WTC11 (cell line): ENCODE results near the gene ATG101. TPM values are rescaled to one million over a fixed set of nuclear protein-coding genes. Genes with fewer than 3 reads are reported as not detected.

Source experiments
- ATAC-seq: fragments of 200-7000 bp; cut with Tn5 transposase; 2 replicates; pipeline ENCODE4 v1.10.0; 2021; ENCODE audit warnings: mild to moderate bottlenecking, moderate library complexity
- CTCF ChIA-PET: fragments of 300-600 bp; sonication (Branson Sonifier 250); formaldehyde crosslinking; loops from one replicate; lab custom pipeline; 2021; ENCODE audit warnings: antibody characterized with exemption; lab: Charles Lee
- POLR2A ChIA-PET: fragments of 350-600 bp; sonication (Branson Sonifier 250); formaldehyde crosslinking; loops from one replicate; lab custom pipeline; 2021; ENCODE audit warnings: antibody characterized with exemption; lab: Charles Lee
- DNase-seq: peaks from one replicate; pipeline ENCODE4 v3.0.0; 2021; ENCODE audit warnings: low spot score
- H3K27ac Mint-ChIP-seq: 2 replicates; pipeline ENCODE4 v1.8.0; 2021; ENCODE audit warnings: mixed read lengths
- H3K27me3 Mint-ChIP-seq: 2 replicates; pipeline ENCODE4 v1.8.0; 2021; ENCODE audit warnings: low read depth, mild to moderate bottlenecking, moderate library complexity, mixed read lengths
- H3K36me3 Mint-ChIP-seq: 2 replicates; pipeline ENCODE4 v1.8.0; 2021; ENCODE audit warnings: mixed read lengths
- H3K4me1 Mint-ChIP-seq: 2 replicates; pipeline ENCODE4 v1.8.0; 2022; ENCODE audit warnings: mixed read lengths
- H3K4me3 Mint-ChIP-seq: 2 replicates; pipeline ENCODE4 v1.8.0; 2021; ENCODE audit warnings: mild to moderate bottlenecking, moderate library complexity, mixed read lengths
- H3K9me3 Mint-ChIP-seq: 2 replicates; pipeline ENCODE4 v1.8.0; 2021; ENCODE audit warnings: mixed read lengths
- GABPB1 ChIP-seq: sonication (generic); formaldehyde crosslinking; IDR thresholded peaks from 2 replicates; pipeline ENCODE4 v1.8.1; 2023; ENCODE audit warnings: mild to moderate bottlenecking, missing genetic modification reagents
- MLX ChIP-seq: sonication (generic); formaldehyde crosslinking; IDR thresholded peaks from 2 replicates; pipeline ENCODE4 v1.8.1; 2023; ENCODE audit warnings: mild to moderate bottlenecking, missing genetic modification reagents, moderate library complexity
- OVOL2 ChIP-seq: fragments of 250-450 bp; sonication (Bioruptor Pico); IDR thresholded peaks from 2 replicates; pipeline ENCODE4 v1.9.0; 2021; ENCODE audit warnings: mild to moderate bottlenecking, borderline replicate concordance
- PRDM15 ChIP-seq: sonication (generic); formaldehyde crosslinking; IDR thresholded peaks from 2 replicates; pipeline ENCODE4 v1.8.0; 2022; ENCODE audit warnings: missing genetic modification reagents
- RELA ChIP-seq: sonication (generic); formaldehyde crosslinking; IDR thresholded peaks from 2 replicates; pipeline ENCODE4 v1.8.1; 2022; ENCODE audit warnings: missing genetic modification reagents, mild to moderate bottlenecking, borderline replicate concordance
- ZNF121 ChIP-seq: sonication (generic); formaldehyde crosslinking; IDR thresholded peaks from 2 replicates; pipeline ENCODE4 v1.8.0; 2023; ENCODE audit warnings: missing genetic modification reagents
- ZNF317 ChIP-seq: sonication (generic); formaldehyde crosslinking; IDR thresholded peaks from 2 replicates; pipeline ENCODE4 v1.8.1; 2023; ENCODE audit warnings: low read depth, mild to moderate bottlenecking, moderate library complexity, missing genetic modification reagents, borderline replicate concordance
- ZNF423 ChIP-seq: fragments of 250-450 bp; sonication (Bioruptor Pico); IDR thresholded peaks from 2 replicates; pipeline ENCODE4 v2.1.2; 2022; ENCODE audit warnings: mild to moderate bottlenecking, moderate library complexity
- ZNF512 ChIP-seq: sonication (generic); formaldehyde crosslinking; IDR thresholded peaks from 2 replicates; pipeline ENCODE4 v1.8.1; 2022; ENCODE audit warnings: missing genetic modification reagents, borderline replicate concordance
- ZNF532 ChIP-seq: fragments of 250-450 bp; sonication (Bioruptor Pico); IDR thresholded peaks from 2 replicates; pipeline ENCODE4 v1.9.0; 2021; ENCODE audit warnings: mild to moderate bottlenecking, borderline replicate concordance
- ZNF671 ChIP-seq: fragments of 250-450 bp; sonication (Bioruptor Pico); IDR thresholded peaks from 2 replicates; pipeline ENCODE4 v1.8.0; 2021; ENCODE audit warnings: mild to moderate bottlenecking
- total RNA-seq: library from RNA; stranded (reverse); gene quantifications from 3 replicates; pipeline ENCODE4 v1.2.3, GENCODE V29; 2021

The ATG101 gene
- total RNA-seq, 1 experiment from 2014 or later, result 52.1 TPM

GRCh38 chr12:52083638-52083996, 13.8 kb downstream of the ATG101 start:
- Mint-ChIP-seq H3K36me3 (no peaks in the 10 kb centered on the region), H3K4me1 (peaks cover 19% of the 10 kb centered on the region), H3K27ac (no peak overlapping the region; the same call in 1 of the 2 replicates), H3K9me3 (no peaks in the 10 kb centered on the region), H3K4me3 (no peak overlapping the region), H3K27me3 (no peaks in the 10 kb centered on the region)
- no peak for ATAC-seq
- CTCF ChIA-PET, result interaction anchor here (1.0 to 11.4 kb wide), 13 partner anchors 8 to 220 kb away, joined by 3 to 388 read pairs (median 10); partner anchors contain the start of gene ATG101
- POLR2A ChIA-PET, result interaction anchor here (3.0 kb wide), 1 partner anchor 57 kb away, joined by 11 read pairs; no protein-coding TSS in a partner anchor
- TF ChIP-seq ZNF121, result no peak
- DNase-seq, result no peak

- peaks cover 19% of the 10 kb centered on the region for H3K4me1 Mint-ChIP-seq
- H3K4me3 Mint-ChIP-seq, result no peak overlapping the region
- no peaks in the 10 kb centered on the region for H3K27me3 Mint-ChIP-seq
- H3K27ac Mint-ChIP-seq, result no peak overlapping the region
- ATAC-seq, result no peak
- H3K36me3 Mint-ChIP-seq, result no peaks in the 10 kb centered on the region
- CTCF ChIA-PET, result interaction anchor here (0.7 to 11.4 kb wide), 8 partner anchors 15 to 81 kb away, joined by 3 to 388 read pairs (median 6); partner anchors contain the start of gene ATG101
- H3K9me3 Mint-ChIP-seq, result no peaks in the 10 kb centered on the region
- no peak for DNase-seq
- POLR2A ChIA-PET, result no interaction called here
- TF ChIP-seq PRDM15 (CRISPR knock-in tag) (no peak), ZNF532 (no peak), OVOL2 (no peak), ZNF423 (CRISPR knock-in tag) (no peak), MLX (no peak), ZNF317 (CRISPR knock-in tag) (no peak), RELA (CRISPR knock-in tag) (no peak), ZNF512 (CRISPR knock-in tag) (no peak), GABPB1 (CRISPR knock-in tag) (no peak), ZNF671 (CRISPR knock-in tag) (no peak)
Measured at GRCh38 chr12:52084491-52085231, 14.9 kb downstream of the ATG101 start.
